ENCODE results near the gene KCP.
A peak's percentile ranks its signal among the peaks of the same experiment; 100 is the strongest.

KCP gene

GRCh38 chr7:128836729-128837348, 73.7 kb downstream of the KCP start:
- Histone ChIP-seq H3K36me3 (ENCODE audit: control insufficient read depth in 4 of 4, insufficient read depth in 4 of 4, low read length in 3 of 4) (no peaks in the 10 kb centered on the region), H3K4me1 (ENCODE audit: control extremely low read depth in 1 of 4, control insufficient read depth in 4 of 4, insufficient read depth in 4 of 4, low read length in 3 of 4) (peaks cover 0 to 21% (median 19%) of the 10 kb centered on the region in 4 experiments), H3K9me3 (ENCODE audit: control extremely low read depth in 1 of 5, control insufficient read depth in 4 of 5, insufficient read depth in 2 of 5, low read depth in 1 of 5, low read length in 4 of 5) (no peaks in the 10 kb centered on the region), H3K27me3 (replicated peaks in 2 of 5; ENCODE audit: control insufficient read depth in 4 of 5, insufficient read depth in 5 of 5, low read length in 4 of 5) (no peaks in the 10 kb centered on the region), H3K4me3 (ENCODE audit: control insufficient read depth in 1 of 7, extremely low read depth in 1 of 7, insufficient read depth in 4 of 7, low read depth in 2 of 7, low read length in 6 of 7) (no peak overlapping the region), H3K27ac (ENCODE audit: insufficient read depth in 1 of 2, low read depth in 1 of 2, low read length in 2 of 2, poor library complexity in 1 of 2, severe bottlenecking in 2 of 2) (no peak overlapping the region)
- ChIA-PET POLR2A (no interaction called here), CTCF (interaction anchor here (0.6 to 1.6 kb wide), 3 partner anchors 14 to 152 kb away, joined by 3 to 4 read pairs (median 4); no protein-coding TSS in a partner anchor)
- 100% methylated on average over 3 of the region's 14 CpGs for WGBS (ENCODE audit: insufficient coverage)
- no peak for DNase-seq

- H3K9me3 ChIP-seq (ENCODE audit: control extremely low read depth in 1 of 5, control insufficient read depth in 4 of 5, insufficient read depth in 2 of 5, low read depth in 1 of 5, low read length in 4 of 5): no peaks in the 10 kb centered on the region
- no peak for DNase-seq
- 96% methylated on average over 12 of the region's 14 CpGs for WGBS (ENCODE audit: insufficient coverage)
- no peaks in the 10 kb centered on the region for H3K36me3 ChIP-seq (ENCODE audit: control insufficient read depth in 4 of 4, insufficient read depth in 4 of 4, low read length in 3 of 4)
- no peak overlapping the region for H3K27ac ChIP-seq (ENCODE audit: insufficient read depth in 1 of 2, low read depth in 1 of 2, low read length in 2 of 2, poor library complexity in 1 of 2, severe bottlenecking in 2 of 2)
- H3K4me3 ChIP-seq (ENCODE audit: control insufficient read depth in 1 of 7, extremely low read depth in 1 of 7, insufficient read depth in 4 of 7, low read depth in 2 of 7, low read length in 6 of 7): no peak overlapping the region
- ChIA-PET CTCF (interaction anchor here (0.6 to 2.0 kb wide), 5 partner anchors 13 to 152 kb away, joined by 3 to 5 read pairs (median 4); no protein-coding TSS in a partner anchor), POLR2A (no interaction called here)
- H3K27me3 ChIP-seq (replicated peaks in 2 of 5; ENCODE audit: control insufficient read depth in 4 of 5, insufficient read depth in 5 of 5, low read length in 4 of 5): peaks cover 0 to 2% (median 0%) of the 10 kb centered on the region in 5 experiments
- H3K4me1 ChIP-seq (ENCODE audit: control extremely low read depth in 1 of 4, control insufficient read depth in 4 of 4, insufficient read depth in 4 of 4, low read length in 3 of 4): peaks cover 0 to 29% (median 27%) of the 10 kb centered on the region in 4 experiments
These were observed 74.5 kb downstream of the KCP start for GRCh38 chr7:128835790-128836641.

- CTCF ChIA-PET: interaction anchor here (0.8 to 2.0 kb wide), 5 partner anchors 17 to 46 kb away, joined by 3 to 5 read pairs (median 4); no protein-coding TSS in a partner anchor
- 97% methylated on average over 13 of the region's 16 CpGs for WGBS (ENCODE audit: insufficient coverage)
- POLR2A ChIA-PET: no interaction called here
- DNase-seq: no peak
- Histone ChIP-seq H3K27me3 (replicated peaks in 2 of 5; ENCODE audit: control insufficient read depth in 4 of 5, insufficient read depth in 5 of 5, low read length in 4 of 5) (peaks cover 0 to 9% (median 0%) of the 10 kb centered on the region in 5 experiments), H3K36me3 (ENCODE audit: control insufficient read depth in 4 of 4, insufficient read depth in 4 of 4, low read length in 3 of 4) (no peaks in the 10 kb centered on the region), H3K27ac (ENCODE audit: insufficient read depth in 1 of 2, low read depth in 1 of 2, low read length in 2 of 2, poor library complexity in 1 of 2, severe bottlenecking in 2 of 2) (no peak overlapping the region), H3K4me3 (ENCODE audit: control insufficient read depth in 1 of 7, extremely low read depth in 1 of 7, insufficient read depth in 4 of 7, low read depth in 2 of 7, low read length in 6 of 7) (no peak overlapping the region), H3K9me3 (ENCODE audit: control extremely low read depth in 1 of 5, control insufficient read depth in 4 of 5, insufficient read depth in 2 of 5, low read depth in 1 of 5, low read length in 4 of 5) (no peaks in the 10 kb centered on the region), H3K4me1 (ENCODE audit: control extremely low read depth in 1 of 4, control insufficient read depth in 4 of 4, insufficient read depth in 4 of 4, low read length in 3 of 4) (peaks cover 0 to 36% (median 34%) of the 10 kb centered on the region in 4 experiments)
These were observed 75.2 kb downstream of the KCP start for GRCh38 chr7:128835231-128835751.

GRCh38 chr7:128833946-128834325, 76.6 kb downstream of the KCP start:
- peaks cover 0 to 19% (median 2%) of the 10 kb centered on the region in 5 experiments for H3K27me3 ChIP-seq (replicated peaks in 2 of 5; ENCODE audit: control insufficient read depth in 4 of 5, insufficient read depth in 5 of 5, low read length in 4 of 5)
- no peak overlapping the region for H3K27ac ChIP-seq (ENCODE audit: insufficient read depth in 1 of 2, low read depth in 1 of 2, low read length in 2 of 2, poor library complexity in 1 of 2, severe bottlenecking in 2 of 2)
- WGBS (ENCODE audit: insufficient coverage): 80% methylated on average over 2 of the region's 4 CpGs
- CTCF ChIA-PET: interaction anchor here (0.7 to 3.6 kb wide), 5 partner anchors 9 to 26 kb away, joined by 4 to 28 read pairs (median 5); no protein-coding TSS in a partner anchor
- no peak overlapping the region for H3K4me3 ChIP-seq (ENCODE audit: control insufficient read depth in 1 of 7, extremely low read depth in 1 of 7, insufficient read depth in 4 of 7, low read depth in 2 of 7, low read length in 6 of 7)
- H3K4me1 ChIP-seq (ENCODE audit: control extremely low read depth in 1 of 4, control insufficient read depth in 4 of 4, insufficient read depth in 4 of 4, low read length in 3 of 4): peaks cover 0 to 45% (median 44%) of the 10 kb centered on the region in 4 experiments
- no peaks in the 10 kb centered on the region for H3K9me3 ChIP-seq (ENCODE audit: control extremely low read depth in 1 of 5, control insufficient read depth in 4 of 5, insufficient read depth in 2 of 5, low read depth in 1 of 5, low read length in 4 of 5)
- H3K36me3 ChIP-seq (ENCODE audit: control insufficient read depth in 4 of 4, insufficient read depth in 4 of 4, low read length in 3 of 4): no peaks in the 10 kb centered on the region
- DNase-seq: no peak
- POLR2A ChIA-PET: no interaction called here

DNA sequence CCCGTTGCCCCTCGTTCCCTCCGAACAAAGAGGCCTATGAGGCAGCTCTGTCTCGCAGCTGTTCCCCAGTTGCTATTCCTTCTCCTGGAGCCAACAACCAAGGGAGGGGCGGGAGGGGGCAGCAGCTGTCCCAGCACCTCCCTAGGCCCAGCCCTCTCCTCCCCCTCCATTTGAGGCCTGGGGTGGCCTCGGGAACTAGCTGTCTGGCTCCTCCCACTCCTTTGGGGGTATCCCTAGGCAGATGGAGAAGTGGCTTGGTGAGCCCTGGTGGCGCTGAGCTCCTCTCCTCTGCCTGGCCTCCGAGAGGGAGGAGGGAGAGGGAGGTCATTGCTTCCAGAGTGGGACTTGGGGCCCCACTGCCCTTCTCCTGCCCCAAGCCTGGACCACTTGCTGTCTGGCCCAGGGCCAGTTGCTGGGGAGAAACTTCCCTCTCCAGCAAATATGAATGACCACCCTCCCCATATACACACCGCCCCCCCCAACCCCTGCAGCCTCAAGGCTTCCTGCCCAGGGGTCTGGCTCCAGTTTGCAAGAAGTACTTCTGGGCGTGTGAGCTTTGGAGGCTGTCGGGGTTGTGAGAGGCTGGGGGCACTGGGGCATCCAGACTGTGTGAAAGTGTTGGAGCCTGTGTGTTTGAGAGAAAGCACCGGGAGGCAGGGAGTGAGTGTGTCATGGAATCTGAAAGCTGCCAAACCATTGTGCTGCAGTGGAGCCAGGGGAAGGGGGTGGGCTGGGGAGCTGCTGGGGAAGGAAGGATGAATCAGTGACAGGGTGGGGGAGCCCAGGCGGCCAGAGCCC, 77.2 kb downstream of the KCP start:
- Histone ChIP-seq H3K4me1 (ENCODE audit: control extremely low read depth in 1 of 4, control insufficient read depth in 4 of 4, insufficient read depth in 4 of 4, low read length in 3 of 4) (peaks cover 0 to 45% (median 44%) of the 10 kb centered on the region in 4 experiments), H3K4me3 (ENCODE audit: control insufficient read depth in 1 of 7, extremely low read depth in 1 of 7, insufficient read depth in 4 of 7, low read depth in 2 of 7, low read length in 6 of 7) (no peak overlapping the region), H3K27me3 (replicated peaks in 2 of 5; ENCODE audit: control insufficient read depth in 4 of 5, insufficient read depth in 5 of 5, low read length in 4 of 5) (peaks cover 0 to 24% (median 2%) of the 10 kb centered on the region in 5 experiments), H3K27ac (ENCODE audit: insufficient read depth in 1 of 2, low read depth in 1 of 2, low read length in 2 of 2, poor library complexity in 1 of 2, severe bottlenecking in 2 of 2) (peak overlapping the region in 1 of 2 experiments; percentile 74), H3K36me3 (ENCODE audit: control insufficient read depth in 4 of 4, insufficient read depth in 4 of 4, low read length in 3 of 4) (no peaks in the 10 kb centered on the region), H3K9me3 (ENCODE audit: control extremely low read depth in 1 of 5, control insufficient read depth in 4 of 5, insufficient read depth in 2 of 5, low read depth in 1 of 5, low read length in 4 of 5) (no peaks in the 10 kb centered on the region)
- POLR2A ChIA-PET: interaction anchor here (0.7 kb wide), 1 partner anchor 9 kb away, joined by 3 read pairs; no protein-coding TSS in a partner anchor
- DNase-seq: peak in 2 of 3 donors; percentile 60 to 66
- 30% methylated on average over 5 of the region's 13 CpGs for WGBS (ENCODE audit: insufficient coverage)
- CTCF ChIA-PET: interaction anchor here (0.7 to 3.6 kb wide), 11 partner anchors 9 to 50 kb away, joined by 3 to 28 read pairs (median 3); no protein-coding TSS in a partner anchor

- Histone ChIP-seq H3K4me1 (ENCODE audit: control extremely low read depth in 1 of 4, control insufficient read depth in 4 of 4, insufficient read depth in 4 of 4, low read length in 3 of 4) (peaks cover 0 to 45% (median 44%) of the 10 kb centered on the region in 4 experiments), H3K27ac (ENCODE audit: insufficient read depth in 1 of 2, low read depth in 1 of 2, low read length in 2 of 2, poor library complexity in 1 of 2, severe bottlenecking in 2 of 2) (peak overlapping the region in 1 of 2 experiments; percentile 74), H3K27me3 (replicated peaks in 2 of 5; ENCODE audit: control insufficient read depth in 4 of 5, insufficient read depth in 5 of 5, low read length in 4 of 5) (peaks cover 0 to 27% (median 2%) of the 10 kb centered on the region in 5 experiments), H3K4me3 (ENCODE audit: control insufficient read depth in 1 of 7, extremely low read depth in 1 of 7, insufficient read depth in 4 of 7, low read depth in 2 of 7, low read length in 6 of 7) (peak overlapping the region in 2 of 7 experiments; percentile 50 to 59), H3K9me3 (ENCODE audit: control extremely low read depth in 1 of 5, control insufficient read depth in 4 of 5, insufficient read depth in 2 of 5, low read depth in 1 of 5, low read length in 4 of 5) (no peaks in the 10 kb centered on the region), H3K36me3 (ENCODE audit: control insufficient read depth in 4 of 4, insufficient read depth in 4 of 4, low read length in 3 of 4) (no peaks in the 10 kb centered on the region)
- WGBS (ENCODE audit: insufficient coverage): 31% methylated on average over 2 of the region's 2 CpGs
- POLR2A ChIA-PET: interaction anchor here (0.7 kb wide), 1 partner anchor 9 kb away, joined by 3 read pairs; no protein-coding TSS in a partner anchor
- DNase-seq: no peak
- CTCF ChIA-PET: interaction anchor here (0.9 to 3.6 kb wide), 10 partner anchors 10 to 50 kb away, joined by 3 to 28 read pairs (median 3); no protein-coding TSS in a partner anchor
These were observed 77.7 kb downstream of the KCP start for GRCh38 chr7:128832880-128833147.
